Activated naive CD4-positive, alpha-beta T cell treated with anti-CD3 and anti-CD28 coated beads, Interleukin-2, amount 10 ng/mL, durations not matched to agents 7 days and 5 days (primary cell): ENCODE measurements around the gene BCAM.

Experiments used
- CTCF ChIA-PET: fragments of 350-600 bp; sonication (Branson Sonifier 250); formaldehyde crosslinking; loops from one replicate; lab custom pipeline; 2021; ENCODE audit warnings: antibody characterized with exemption; lab: Charles Lee
- DNase-seq: peaks from one replicate; pipeline ENCODE4 v3.0.0-alpha.2; 2020
- H3K27ac Mint-ChIP-seq: one replicate; pipeline ENCODE4 v1.8.0; 2021; ENCODE audit warnings: mild to moderate bottlenecking, moderate library complexity, mixed read lengths
- H3K27me3 Mint-ChIP-seq: one replicate; pipeline ENCODE4 v1.8.0; 2021; ENCODE audit warnings: mild to moderate bottlenecking, mixed read lengths
- H3K36me3 Mint-ChIP-seq: one replicate; pipeline ENCODE4 v1.8.0; 2021; ENCODE audit warnings: mixed read lengths
- H3K4me1 Mint-ChIP-seq: one replicate; pipeline ENCODE4 v1.8.0; 2021; ENCODE audit warnings: mixed read lengths
- H3K4me3 Mint-ChIP-seq: one replicate; pipeline ENCODE4 v1.8.0; 2021; ENCODE audit warnings: mild to moderate bottlenecking, moderate library complexity, mixed read lengths
- H3K9me3 Mint-ChIP-seq: one replicate; pipeline ENCODE4 v1.8.0; 2021; ENCODE audit warnings: mixed read lengths

Gene BCAM

DNA sequence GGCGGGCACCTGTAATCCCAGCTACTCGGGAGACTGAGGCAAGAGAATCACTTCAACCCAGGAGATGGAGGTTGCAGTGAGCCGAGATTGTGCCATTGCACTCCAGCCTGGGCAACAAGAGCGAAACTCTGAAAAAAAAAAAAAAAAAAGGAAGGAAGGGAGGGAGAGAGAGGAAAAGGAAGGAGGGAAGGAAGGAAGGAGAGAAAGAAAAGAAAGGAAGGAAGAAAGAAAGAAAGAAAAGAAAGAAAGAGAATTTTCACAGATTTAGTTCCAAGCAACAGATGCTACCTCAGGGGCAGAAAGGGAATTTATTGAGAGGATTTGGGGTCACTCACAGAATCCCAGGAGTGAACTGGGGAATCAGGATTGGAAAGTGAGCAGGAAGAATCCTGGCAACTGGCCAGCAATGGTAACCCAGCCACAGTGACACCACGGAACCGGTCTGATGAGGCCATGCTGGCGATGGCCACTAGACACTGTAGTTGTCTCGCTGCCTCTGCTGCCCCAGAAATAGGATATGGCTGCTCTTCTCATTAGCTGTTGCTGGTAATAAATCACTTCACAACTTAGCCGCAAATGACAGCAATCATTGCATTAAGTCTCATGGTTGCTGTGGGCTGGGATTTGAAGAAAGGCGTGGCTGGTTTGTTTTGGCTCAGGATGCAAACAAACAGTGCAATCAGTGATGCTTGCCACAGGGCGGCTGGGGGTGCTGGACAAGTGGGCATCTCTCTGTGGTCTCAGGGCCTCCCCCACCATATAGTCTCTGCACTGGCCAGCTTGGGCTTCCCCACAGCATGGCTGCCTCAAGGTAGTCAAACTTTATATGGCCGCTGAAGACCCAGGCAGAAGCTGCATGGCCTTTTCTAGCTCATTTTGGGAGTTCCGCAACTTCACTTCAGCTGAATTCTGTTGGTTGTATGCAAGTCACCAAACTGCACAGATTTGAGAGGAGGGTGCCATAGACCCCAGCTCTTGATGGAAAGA lies 5.2 kb upstream of the BCAM start:
- DNase-seq = no peak
- no peaks in the 10 kb centered on the region for H3K36me3 Mint-ChIP-seq
- H3K4me1 Mint-ChIP-seq = peaks cover 8% of the 10 kb centered on the region
- no peaks in the 10 kb centered on the region for H3K9me3 Mint-ChIP-seq
- H3K4me3 Mint-ChIP-seq = no peak overlapping the region
- CTCF ChIA-PET = interaction anchor here (0.5 to 1.9 kb wide), 8 partner anchors 13 to 523 kb away, joined by 3 to 6 read pairs (median 4); no protein-coding TSS in a partner anchor
- peaks cover 44% of the 10 kb centered on the region for H3K27me3 Mint-ChIP-seq
- no peak overlapping the region for H3K27ac Mint-ChIP-seq

DNA sequence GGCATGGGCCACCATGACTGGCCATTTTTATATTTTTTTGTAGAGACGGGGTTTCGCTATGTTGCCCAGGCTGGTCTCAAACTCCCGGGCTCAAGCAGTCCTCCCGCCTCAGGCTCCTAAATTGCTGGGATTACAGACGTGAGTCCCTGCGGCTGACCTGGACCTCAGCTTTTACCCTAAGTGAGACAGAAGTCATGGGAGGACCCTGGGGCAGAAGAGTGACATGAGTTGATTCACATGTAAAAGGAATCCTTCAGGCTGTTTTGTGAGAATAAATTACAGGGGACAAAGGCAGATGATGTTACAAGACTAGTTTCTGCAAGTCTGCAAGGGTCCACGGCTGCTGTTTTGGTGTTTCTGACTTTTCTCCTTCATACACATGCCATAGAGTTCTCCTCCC lies 2.6 kb upstream of the BCAM start:
- no peak overlapping the region for H3K27ac Mint-ChIP-seq
- peaks cover 61% of the 10 kb centered on the region for H3K27me3 Mint-ChIP-seq
- no peaks in the 10 kb centered on the region for H3K9me3 Mint-ChIP-seq
- H3K4me3 Mint-ChIP-seq = no peak overlapping the region
- DNase-seq = no peak
- CTCF ChIA-PET = interaction anchor here (2.6 kb wide), 1 partner anchor 22 kb away, joined by 10 read pairs; no protein-coding TSS in a partner anchor
- H3K36me3 Mint-ChIP-seq = no peaks in the 10 kb centered on the region
- no peaks in the 10 kb centered on the region for H3K4me1 Mint-ChIP-seq

DNA sequence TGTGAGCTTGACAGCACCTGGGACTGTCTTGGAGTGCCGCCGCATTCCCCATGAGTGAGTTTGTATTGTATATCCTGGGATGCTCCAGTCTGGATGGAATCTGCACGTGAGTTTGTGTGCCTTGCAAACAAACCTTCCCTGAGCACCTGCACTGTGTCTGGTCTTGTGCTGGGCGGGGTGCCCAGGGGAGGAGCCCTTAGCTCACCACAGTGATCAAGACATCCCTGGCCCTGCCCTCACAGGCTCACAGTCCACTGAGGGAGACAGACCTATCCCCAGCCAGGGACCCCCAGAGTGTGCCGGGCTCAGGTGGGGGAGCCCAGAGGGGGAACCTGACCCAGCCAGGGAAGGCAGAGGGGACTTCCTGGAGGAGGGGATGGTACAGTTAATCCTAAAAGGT lies 1.7 kb upstream of the BCAM start:
- H3K36me3 Mint-ChIP-seq = no peaks in the 10 kb centered on the region
- H3K27me3 Mint-ChIP-seq = peaks cover 58% of the 10 kb centered on the region
- CTCF ChIA-PET = interaction anchor here (0.6 to 2.6 kb wide), 5 partner anchors 8 to 151 kb away, joined by 3 to 10 read pairs (median 3); no protein-coding TSS in a partner anchor
- no peak for DNase-seq
- no peaks in the 10 kb centered on the region for H3K4me1 Mint-ChIP-seq
- H3K9me3 Mint-ChIP-seq = no peaks in the 10 kb centered on the region
- H3K27ac Mint-ChIP-seq = no peak overlapping the region
- no peak overlapping the region for H3K4me3 Mint-ChIP-seq

DNA sequence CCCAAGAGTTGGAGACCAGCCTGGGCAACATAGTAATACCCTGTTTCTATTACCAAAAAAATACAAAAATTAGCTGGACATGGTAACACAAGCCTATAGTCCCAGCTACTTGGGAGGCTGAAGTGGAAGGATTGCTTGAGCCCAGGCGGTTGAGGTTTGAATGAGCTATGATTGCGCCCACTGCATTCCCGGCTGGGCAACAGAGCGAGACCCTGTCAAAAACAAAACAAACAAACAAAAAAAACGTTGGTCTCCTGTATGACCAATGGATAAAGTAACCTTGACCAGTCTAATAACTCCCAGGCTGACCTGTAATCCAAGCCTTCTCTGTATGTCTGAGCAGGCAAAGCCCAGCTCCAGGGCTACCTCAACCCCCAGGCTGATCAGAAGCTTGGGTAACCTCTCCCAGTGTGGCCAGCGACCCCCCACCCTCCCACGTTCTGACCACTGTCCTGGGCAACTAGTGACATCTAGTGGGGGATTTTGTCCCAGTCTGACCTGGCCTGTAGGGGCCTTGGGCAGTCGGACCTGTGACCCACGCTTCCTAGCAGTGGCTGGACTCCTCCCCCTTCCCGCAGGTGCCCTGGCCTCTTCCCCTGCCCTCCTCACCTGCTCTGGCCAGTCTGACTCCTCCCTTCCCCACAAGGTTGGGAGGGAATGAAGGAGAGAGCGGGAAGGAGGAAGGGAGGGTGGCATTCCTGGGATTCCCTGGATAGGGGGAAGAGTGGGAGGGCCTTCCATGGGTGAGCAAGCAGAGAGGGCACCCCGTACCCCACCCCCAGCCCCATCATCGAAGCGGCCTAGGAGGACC lies 1.0 kb upstream of the BCAM start:
- H3K4me3 Mint-ChIP-seq = no peak overlapping the region
- no peaks in the 10 kb centered on the region for H3K4me1 Mint-ChIP-seq
- H3K36me3 Mint-ChIP-seq = no peaks in the 10 kb centered on the region
- H3K9me3 Mint-ChIP-seq = no peaks in the 10 kb centered on the region
- no peak overlapping the region for H3K27ac Mint-ChIP-seq
- DNase-seq = no peak
- CTCF ChIA-PET = interaction anchor here (0.9 to 2.6 kb wide), 4 partner anchors 9 to 151 kb away, joined by 3 to 10 read pairs (median 4); no protein-coding TSS in a partner anchor
- peaks cover 51% of the 10 kb centered on the region for H3K27me3 Mint-ChIP-seq

DNA sequence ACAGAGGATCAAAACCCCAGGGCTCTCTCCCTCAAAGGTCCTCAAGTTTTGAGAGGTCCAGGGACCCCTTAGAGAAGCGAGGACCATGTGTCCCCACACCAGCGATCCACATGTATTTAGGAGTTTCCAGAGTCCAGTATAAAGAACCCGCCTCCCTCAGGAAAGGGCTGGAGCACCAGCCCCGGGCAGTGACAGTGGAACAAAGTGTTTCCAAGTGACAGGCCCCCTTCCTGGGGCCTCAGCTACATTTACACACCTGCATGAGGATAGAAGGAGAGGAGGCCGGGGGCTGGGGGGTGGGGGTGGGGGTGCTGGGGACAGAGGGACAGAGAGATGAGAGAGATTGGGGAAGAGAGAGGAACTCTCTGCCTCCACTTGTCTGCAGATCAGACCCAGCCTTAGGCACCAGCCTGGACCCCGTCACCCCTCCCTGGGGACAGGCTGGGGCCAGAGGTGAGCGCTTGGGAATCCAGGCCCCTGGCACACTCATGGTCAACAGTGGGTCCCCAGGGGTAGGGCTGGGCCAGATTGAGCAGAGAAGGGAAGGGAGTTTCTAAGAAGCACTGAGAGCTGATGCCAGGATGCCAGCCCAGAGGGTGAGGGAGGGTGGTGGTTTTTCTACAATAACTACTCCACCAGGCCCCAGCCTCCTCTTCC lies 802 bp downstream of the BCAM start:
- no peak overlapping the region for H3K27ac Mint-ChIP-seq
- DNase-seq = no peak
- no peak overlapping the region for H3K4me3 Mint-ChIP-seq
- no peaks in the 10 kb centered on the region for H3K4me1 Mint-ChIP-seq
- H3K27me3 Mint-ChIP-seq = peaks cover 46% of the 10 kb centered on the region
- H3K36me3 Mint-ChIP-seq = no peaks in the 10 kb centered on the region
- H3K9me3 Mint-ChIP-seq = no peaks in the 10 kb centered on the region
- CTCF ChIA-PET = no interaction called here

DNA sequence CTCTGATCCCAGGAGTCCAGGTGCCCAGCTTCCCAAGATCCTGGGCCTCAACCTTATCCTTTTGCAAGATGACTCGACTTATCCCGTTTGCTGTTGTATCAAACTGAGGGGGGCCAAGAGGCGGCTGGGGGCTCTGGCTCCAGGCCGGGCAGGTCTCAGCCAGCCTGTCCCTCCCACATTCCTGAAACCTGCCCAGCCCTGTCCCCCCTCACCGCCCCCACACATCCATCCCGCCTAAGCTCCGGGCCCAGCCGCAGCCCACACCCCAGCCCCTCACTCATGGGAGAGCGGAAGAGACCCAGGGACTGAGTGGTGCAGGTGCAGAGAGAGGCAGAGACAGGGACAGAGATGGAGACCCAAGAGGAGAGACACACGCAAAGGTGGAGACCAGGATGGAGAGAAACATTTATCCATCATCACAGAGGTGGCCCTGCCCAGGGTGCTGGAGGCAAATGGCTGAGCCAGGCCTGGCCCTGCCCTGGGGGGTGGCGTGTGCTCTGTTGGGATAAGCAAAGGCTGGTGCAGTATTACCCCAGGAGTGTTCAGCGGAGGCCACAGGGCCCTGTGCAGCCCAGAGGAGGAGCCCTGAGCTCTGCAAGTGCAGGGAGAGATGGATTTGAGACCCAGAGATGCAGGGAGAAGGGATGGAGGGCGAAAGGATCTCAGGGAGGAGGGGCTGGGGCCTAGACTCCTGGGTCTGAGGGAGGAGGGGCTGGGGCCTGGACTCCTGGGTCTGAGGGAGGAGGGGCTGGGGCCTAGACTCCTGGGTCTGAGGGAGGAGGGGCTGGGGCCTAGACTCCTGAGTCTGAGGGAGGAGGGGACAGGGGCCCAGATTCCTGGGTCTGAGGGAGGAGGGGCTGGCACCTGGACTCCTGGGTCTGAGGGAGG lies 1.6 kb downstream of the BCAM start:
- Mint-ChIP-seq H3K27ac (no peak overlapping the region), H3K4me3 (no peak overlapping the region), H3K4me1 (no peaks in the 10 kb centered on the region), H3K9me3 (no peaks in the 10 kb centered on the region), H3K27me3 (peaks cover 46% of the 10 kb centered on the region), H3K36me3 (no peaks in the 10 kb centered on the region)
- DNase-seq = no peak
- CTCF ChIA-PET = no interaction called here

DNA sequence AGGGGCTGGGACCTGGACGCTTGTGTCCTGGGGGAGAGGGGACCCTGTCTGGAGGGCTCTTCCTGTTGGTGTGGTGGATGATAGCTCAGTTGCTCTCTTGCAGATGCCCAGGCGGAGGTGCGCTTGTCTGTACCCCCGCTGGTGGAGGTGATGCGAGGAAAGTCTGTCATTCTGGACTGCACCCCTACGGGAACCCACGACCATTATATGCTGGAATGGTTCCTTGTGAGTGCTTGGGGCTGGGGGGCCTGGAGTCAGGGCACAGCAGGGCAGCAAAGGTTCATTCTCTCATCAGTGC lies 2.2 kb downstream of the BCAM start:
- Mint-ChIP-seq H3K36me3 (no peaks in the 10 kb centered on the region), H3K27ac (no peak overlapping the region), H3K9me3 (no peaks in the 10 kb centered on the region), H3K4me1 (no peaks in the 10 kb centered on the region), H3K27me3 (peaks cover 46% of the 10 kb centered on the region), H3K4me3 (no peak overlapping the region)
- CTCF ChIA-PET = no interaction called here
- DNase-seq = no peak

DNA sequence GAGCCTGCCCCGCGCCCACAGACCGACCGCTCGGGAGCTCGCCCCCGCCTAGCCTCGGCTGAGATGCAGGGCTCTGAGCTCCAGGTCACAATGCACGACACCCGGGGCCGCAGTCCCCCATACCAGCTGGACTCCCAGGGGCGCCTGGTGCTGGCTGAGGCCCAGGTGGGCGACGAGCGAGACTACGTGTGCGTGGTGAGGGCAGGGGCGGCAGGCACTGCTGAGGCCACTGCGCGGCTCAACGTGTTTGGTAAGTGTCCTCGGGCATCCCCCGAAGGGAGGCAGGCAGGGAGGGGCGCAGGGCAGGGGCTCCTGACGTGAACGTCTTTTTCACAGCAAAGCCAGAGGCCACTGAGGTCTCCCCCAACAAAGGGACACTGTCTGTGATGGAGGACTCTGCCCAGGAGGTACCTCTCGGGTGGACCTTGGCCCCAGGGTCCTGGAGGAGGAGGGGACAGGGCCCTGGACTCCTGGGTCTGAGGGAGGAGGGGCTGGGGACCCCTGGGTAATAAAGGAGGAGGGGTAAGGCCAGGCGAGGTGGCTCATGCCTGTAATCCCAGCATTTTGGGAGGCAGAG lies 3.3 kb downstream of the BCAM start:
- CTCF ChIA-PET = no interaction called here

DNA sequence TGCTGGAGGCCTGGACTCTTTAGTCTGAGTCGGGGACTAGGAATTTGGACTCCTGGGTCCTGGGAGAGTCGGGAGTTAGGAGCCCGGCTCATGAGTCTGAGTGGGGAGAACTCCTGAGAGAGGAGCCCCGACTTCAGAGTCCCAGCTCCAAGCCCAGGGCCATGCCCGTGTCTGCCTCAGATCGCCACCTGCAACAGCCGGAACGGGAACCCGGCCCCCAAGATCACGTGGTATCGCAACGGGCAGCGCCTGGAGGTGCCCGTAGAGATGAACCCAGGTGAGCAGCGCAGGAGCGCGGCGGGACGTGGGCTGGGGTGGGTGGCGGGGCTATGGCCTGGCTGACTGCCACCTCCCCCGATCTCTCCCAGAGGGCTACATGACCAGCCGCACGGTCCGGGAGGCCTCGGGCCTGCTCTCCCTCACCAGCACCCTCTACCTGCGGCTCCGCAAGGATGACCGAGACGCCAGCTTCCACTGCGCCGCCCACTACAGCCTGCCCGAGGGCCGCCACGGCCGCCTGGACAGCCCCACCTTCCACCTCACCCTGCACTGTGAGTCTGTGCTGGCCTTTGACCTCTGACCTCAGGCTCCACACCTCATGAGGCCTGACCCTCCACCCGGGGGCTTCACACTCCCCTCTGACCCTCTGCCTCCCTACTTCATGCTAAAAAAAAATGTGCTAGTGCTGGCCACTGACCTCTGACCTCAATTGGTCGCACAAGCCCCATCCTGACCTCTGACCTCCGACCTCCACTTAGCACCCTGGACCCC lies 4.4 kb downstream of the BCAM start:
- Mint-ChIP-seq H3K9me3 (no peaks in the 10 kb centered on the region), H3K4me1 (no peaks in the 10 kb centered on the region), H3K27ac (no peak overlapping the region), H3K36me3 (no peaks in the 10 kb centered on the region), H3K4me3 (no peak overlapping the region), H3K27me3 (peaks cover 32% of the 10 kb centered on the region)
- DNase-seq = no peak
- CTCF ChIA-PET = no interaction called here

More for the DNA sequence above, 3.3 kb downstream of the BCAM start:
- Mint-ChIP-seq H3K27me3 (peaks cover 35% of the 10 kb centered on the region), H3K9me3 (no peaks in the 10 kb centered on the region), H3K4me3 (no peak overlapping the region), H3K27ac (no peak overlapping the region), H3K4me1 (no peaks in the 10 kb centered on the region), H3K36me3 (no peaks in the 10 kb centered on the region)
- no peak for DNase-seq

DNA sequence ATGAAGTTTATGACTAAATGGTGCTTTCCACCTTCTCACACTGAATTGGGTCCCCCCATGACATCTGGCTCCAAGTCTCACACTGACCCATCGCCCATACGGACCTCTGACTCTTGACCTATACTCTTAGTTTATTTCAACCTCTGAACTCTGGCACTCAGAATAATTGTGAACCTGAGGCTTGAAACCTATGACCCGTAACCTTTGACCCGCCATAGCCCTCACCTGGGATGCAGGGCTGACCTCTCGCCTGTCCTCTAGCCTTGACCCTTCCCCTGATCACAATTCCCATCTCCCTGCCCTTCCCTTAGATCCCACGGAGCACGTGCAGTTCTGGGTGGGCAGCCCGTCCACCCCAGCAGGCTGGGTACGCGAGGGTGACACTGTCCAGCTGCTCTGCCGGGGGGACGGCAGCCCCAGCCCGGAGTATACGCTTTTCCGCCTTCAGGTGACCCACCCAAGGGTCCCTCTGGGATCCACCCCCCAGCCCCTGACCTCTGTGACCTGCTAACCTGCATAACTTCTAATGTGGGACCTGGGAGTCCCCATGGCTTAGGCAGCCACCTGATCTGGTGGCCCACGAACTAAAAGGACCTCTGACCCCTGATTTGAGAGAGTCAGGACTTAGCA lies 5.1 kb downstream of the BCAM start:
- no peak for DNase-seq
- no peaks in the 10 kb centered on the region for H3K9me3 Mint-ChIP-seq
- H3K27ac Mint-ChIP-seq = no peak overlapping the region
- CTCF ChIA-PET = no interaction called here
- peaks cover 27% of the 10 kb centered on the region for H3K27me3 Mint-ChIP-seq
- no peaks in the 10 kb centered on the region for H3K36me3 Mint-ChIP-seq
- no peak overlapping the region for H3K4me3 Mint-ChIP-seq
- H3K4me1 Mint-ChIP-seq = no peaks in the 10 kb centered on the region

DNA sequence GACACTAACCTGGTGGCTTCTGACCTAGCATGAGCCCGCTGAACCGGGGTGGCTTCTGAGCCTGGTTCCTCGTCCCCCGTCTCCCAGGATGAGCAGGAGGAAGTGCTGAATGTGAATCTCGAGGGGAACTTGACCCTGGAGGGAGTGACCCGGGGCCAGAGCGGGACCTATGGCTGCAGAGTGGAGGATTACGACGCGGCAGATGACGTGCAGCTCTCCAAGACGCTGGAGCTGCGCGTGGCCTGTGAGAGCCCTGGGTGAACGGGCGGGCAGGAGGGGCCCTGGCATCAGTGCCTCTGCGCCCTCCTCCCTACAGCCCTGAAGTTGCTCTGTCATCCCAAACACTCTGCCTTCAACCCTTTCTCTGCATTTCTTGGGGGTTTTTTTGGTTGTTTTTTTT lies 5.6 kb downstream of the BCAM start:
- Mint-ChIP-seq H3K9me3 (no peaks in the 10 kb centered on the region), H3K36me3 (no peaks in the 10 kb centered on the region), H3K4me3 (no peak overlapping the region), H3K4me1 (no peaks in the 10 kb centered on the region), H3K27ac (no peak overlapping the region), H3K27me3 (peaks cover 21% of the 10 kb centered on the region)
- DNase-seq = no peak
- CTCF ChIA-PET = no interaction called here

DNA sequence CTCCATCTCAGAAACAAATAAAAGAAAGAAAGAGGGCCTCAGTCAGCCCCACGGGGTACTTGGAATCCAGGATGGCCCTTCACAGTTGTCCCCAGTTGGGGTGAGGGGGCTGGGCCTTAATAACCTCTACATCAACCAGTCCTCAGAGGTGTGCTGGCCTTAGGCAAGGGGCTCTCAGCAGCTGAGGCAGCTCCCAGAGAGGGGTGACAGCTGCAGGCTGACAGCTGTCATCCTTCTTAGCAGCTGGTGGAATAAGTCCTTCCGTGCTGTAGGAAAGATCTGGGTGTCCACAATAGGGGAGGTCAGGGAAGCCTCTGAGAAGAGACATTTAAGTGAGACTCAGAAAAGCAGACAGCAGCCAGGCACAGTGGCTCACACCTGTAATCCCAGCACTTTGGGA lies 7.4 kb downstream of the BCAM start:
- CTCF ChIA-PET = no interaction called here
- Mint-ChIP-seq H3K27me3 (peaks cover 9% of the 10 kb centered on the region), H3K4me1 (no peaks in the 10 kb centered on the region), H3K36me3 (no peaks in the 10 kb centered on the region), H3K9me3 (no peaks in the 10 kb centered on the region), H3K27ac (no peak overlapping the region), H3K4me3 (no peak overlapping the region)
- DNase-seq = no peak
